Esophagus muscularis mucosa (tissue), 4 donors: ENCODE data around the gene SASH1. TPM values are rescaled to one million over a fixed set of nuclear protein-coding genes. Genes with fewer than 3 reads are reported as not detected.

Source experiments
- DNase-seq: peaks from one replicate; pipeline ENCODE4 v3.0.0-alpha.2; 2017; ENCODE audit errors: extremely low spot score
- H3K27ac ChIP-seq, 4 donors: fragments of 200-600 bp; sonication (generic); replicated peaks in 1 of 4; 1 replicate in 3 of 4; 2 replicates in 1 of 4; pipeline ENCODE4 v1.5.1; 2016 to 2019; ENCODE audit warnings: mild to moderate bottlenecking in 1 of 4
- H3K27me3 ChIP-seq, 4 donors: fragments of 200-600 bp; sonication (generic); one replicate each; pipeline versions ENCODE4 v1.5.1 to v1.6.0; 2016 to 2019
- H3K36me3 ChIP-seq, 4 donors: fragments of 200-600 bp; sonication (generic); one replicate each; pipeline ENCODE4 v1.5.1; 2016 to 2019
- H3K4me1 ChIP-seq, 4 donors: fragments of 200-600 bp; sonication (generic); one replicate each; pipeline ENCODE4 v1.5.1; 2016 to 2019
- H3K4me3 ChIP-seq, 4 donors: fragments of 200-600 bp; sonication (generic); 1 replicate in 2 of 4; 2 replicates in 2 of 4; pipeline ENCODE4 v1.5.1; 2016 to 2019; ENCODE audit warnings: mild to moderate bottlenecking in 4 of 4, moderate library complexity in 1 of 4
- H3K9me3 ChIP-seq, 4 donors: fragments of 200-600 bp; sonication (generic); 1 replicate in 3 of 4; 2 replicates in 1 of 4; pipeline ENCODE4 v1.5.1; 2016 to 2019
- CTCF ChIP-seq, 3 experiments: fragments of 200-600 bp in 2 of 3; fragments of 450-650 bp in 1 of 3; sonication (generic) in 2 of 3; IDR thresholded peaks; one replicate each; pipeline ENCODE4 v1.5.1; 2017 to 2019; ENCODE audit warnings: antibody characterized with exemption in 3 of 3, mild to moderate bottlenecking in 2 of 3, moderate library complexity in 1 of 3
- EP300 ChIP-seq: sonication (generic); formaldehyde crosslinking; IDR thresholded peaks from one replicate; pipeline ENCODE4 v1.6.1; 2017; ENCODE audit warnings: antibody characterized with exemption
- POLR2A ChIP-seq: fragments of 450-650 bp; IDR thresholded peaks from one replicate; pipeline ENCODE4 v1.6.1; 2017; ENCODE audit warnings: antibody characterized with exemption, moderate library complexity, mild to moderate bottlenecking, low read depth
- POLR2AphosphoS5 ChIP-seq, 2 donors: sonication (generic); formaldehyde crosslinking; IDR thresholded peaks; one replicate each; pipeline ENCODE4 v1.6.1; 2017; ENCODE audit warnings: antibody characterized with exemption in 2 of 2
- WGBS: methylation state at CpG from one replicate; pipeline ENCODE4 v1.1.5; 2018; 5-methylcytosine and 5-hydroxymethylcytosine counted together
- intact Hi-C: fragments of 100-400 bp; cut with DNase I; formaldehyde crosslinking; loops from one replicate; pipeline ENCODE4 v1.15.1; 2023
- total RNA-seq, 4 donors: library from RNA; depleted of rRNA; stranded (reverse); fragments of >200 nt; gene quantifications; one replicate each; pipeline versions ENCODE4 v1.1.0 to v1.2.1, GENCODE V29; 2016

SASH1 gene
- total RNA-seq, 4 donors from 2014 or later: 56.5 to 86.6 (median 70.3) TPM

- H3K4me1 ChIP-seq: peaks cover 25 to 45% (median 38%) of the 10 kb centered on the region in 4 donors
- H3K27me3 ChIP-seq: no peaks in the 10 kb centered on the region
- peaks cover 0 to 3% (median 0%) of the 10 kb centered on the region in 4 donors for H3K36me3 ChIP-seq
- H3K27ac ChIP-seq: peak overlapping the region; percentile 49 to 87 (median 69)
- DNase-seq: no peak
- H3K9me3 ChIP-seq: no peaks in the 10 kb centered on the region
- WGBS: 82% methylated on average over 1 of the region's 1 CpG
- TF ChIP-seq CTCF (IDR thresholded peaks at IDR 0.05) (no peak), POLR2A (no peak), EP300 (no peak), POLR2AphosphoS5 (IDR thresholded peaks at IDR 0.05) (peak in 1 of 2 donors; percentile 46)
- H3K4me3 ChIP-seq: peak overlapping the region; percentile 71 to 78 (median 77)
- intact Hi-C loops: no loop called here
Observed at GRCh38 chr6:148345176-148345575, 2.5 kb downstream of the SASH1 start.

- no peak for TF ChIP-seq CTCF (IDR thresholded peaks at IDR 0.05)
- no peak for TF ChIP-seq POLR2A
- TF ChIP-seq POLR2AphosphoS5 (IDR thresholded peaks at IDR 0.05): no peak
- TF ChIP-seq EP300: no peak
- H3K36me3 ChIP-seq: peaks cover 0 to 3% (median 0%) of the 10 kb centered on the region in 4 donors
- peaks cover 25 to 46% (median 38%) of the 10 kb centered on the region in 4 donors for H3K4me1 ChIP-seq
- H3K4me3 ChIP-seq: peak overlapping the region; percentile 71 to 78 (median 77)
- peak overlapping the region; percentile 4 to 87 (median 62) for H3K27ac ChIP-seq
- H3K27me3 ChIP-seq: no peaks in the 10 kb centered on the region
- intact Hi-C loops: no loop called here
- no peak for DNase-seq
- WGBS: 70% methylated on average over 4 of the region's 4 CpGs
- H3K9me3 ChIP-seq: no peaks in the 10 kb centered on the region
Observed at GRCh38 chr6:148345578-148345977, 2.9 kb downstream of the SASH1 start.

GRCh38 chr6:148346681-148347440 is 4.2 kb downstream of the SASH1 start:
- intact Hi-C loops: no loop called here
- peak overlapping the region in 1 of 4 donors; percentile 87 for H3K27ac ChIP-seq

GRCh38 chr6:148347441-148348054 is 4.9 kb downstream of the SASH1 start:
- Histone ChIP-seq H3K27ac (peak overlapping the region in 1 of 4 donors; percentile 87), H3K4me3 (no peak overlapping the region), H3K9me3 (no peaks in the 10 kb centered on the region), H3K36me3 (peaks cover 0 to 3% (median 0%) of the 10 kb centered on the region in 4 donors), H3K27me3 (no peaks in the 10 kb centered on the region), H3K4me1 (peaks cover 11 to 39% (median 27%) of the 10 kb centered on the region in 4 donors)
- TF ChIP-seq EP300: no peak
- TF ChIP-seq POLR2AphosphoS5 (IDR thresholded peaks at IDR 0.05): no peak
- no peak for TF ChIP-seq POLR2A
- TF ChIP-seq CTCF (IDR thresholded peaks at IDR 0.05): no peak
- DNase-seq: no peak
- intact Hi-C loops: no loop called here
- 60% methylated on average over 4 of the region's 4 CpGs for WGBS

More at GRCh38 chr6:148346681-148347440, 4.2 kb downstream of the SASH1 start:
- DNase-seq: no peak
- no peak overlapping the region for H3K4me3 ChIP-seq
- H3K27me3 ChIP-seq: no peaks in the 10 kb centered on the region
- H3K9me3 ChIP-seq: no peaks in the 10 kb centered on the region
- WGBS: 80% methylated on average over 6 of the region's 6 CpGs
- H3K4me1 ChIP-seq: peaks cover 14 to 41% (median 29%) of the 10 kb centered on the region in 4 donors
- H3K36me3 ChIP-seq: peaks cover 0 to 3% (median 0%) of the 10 kb centered on the region in 4 donors
- TF ChIP-seq CTCF (IDR thresholded peaks at IDR 0.05) (no peak), POLR2AphosphoS5 (IDR thresholded peaks at IDR 0.05) (no peak), POLR2A (no peak), EP300 (no peak)
